DMS114 treated with DMSO at 0.1 percent for 48 hours (cell line): ENCODE measurements around the gene RCCD1.
"Not testable (repeated sequence)": the region's sequence is repeated elsewhere in the genome, so short reads cannot be mapped to it uniquely, and the experiment has no call there.

Source experiments
- DNase-seq: peaks from one replicate; lab custom pipeline; 2025; ENCODE audit not compliant: unreplicated experiment; lab: John Stamatoyannopoulos, UW

The RCCD1 gene, protein sequence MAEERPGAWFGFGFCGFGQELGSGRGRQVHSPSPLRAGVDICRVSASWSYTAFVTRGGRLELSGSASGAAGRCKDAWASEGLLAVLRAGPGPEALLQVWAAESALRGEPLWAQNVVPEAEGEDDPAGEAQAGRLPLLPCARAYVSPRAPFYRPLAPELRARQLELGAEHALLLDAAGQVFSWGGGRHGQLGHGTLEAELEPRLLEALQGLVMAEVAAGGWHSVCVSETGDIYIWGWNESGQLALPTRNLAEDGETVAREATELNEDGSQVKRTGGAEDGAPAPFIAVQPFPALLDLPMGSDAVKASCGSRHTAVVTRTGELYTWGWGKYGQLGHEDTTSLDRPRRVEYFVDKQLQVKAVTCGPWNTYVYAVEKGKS

GRCh38 chr15:90954712-90955623 lies at the start of gene RCCD1:
Gene RCCD1 (plus strand): TSS chr15:90954884. CDS start chr15:90956735, 1,851 bp downstream.
- DNase-seq = peak; percentile 96

DNA sequence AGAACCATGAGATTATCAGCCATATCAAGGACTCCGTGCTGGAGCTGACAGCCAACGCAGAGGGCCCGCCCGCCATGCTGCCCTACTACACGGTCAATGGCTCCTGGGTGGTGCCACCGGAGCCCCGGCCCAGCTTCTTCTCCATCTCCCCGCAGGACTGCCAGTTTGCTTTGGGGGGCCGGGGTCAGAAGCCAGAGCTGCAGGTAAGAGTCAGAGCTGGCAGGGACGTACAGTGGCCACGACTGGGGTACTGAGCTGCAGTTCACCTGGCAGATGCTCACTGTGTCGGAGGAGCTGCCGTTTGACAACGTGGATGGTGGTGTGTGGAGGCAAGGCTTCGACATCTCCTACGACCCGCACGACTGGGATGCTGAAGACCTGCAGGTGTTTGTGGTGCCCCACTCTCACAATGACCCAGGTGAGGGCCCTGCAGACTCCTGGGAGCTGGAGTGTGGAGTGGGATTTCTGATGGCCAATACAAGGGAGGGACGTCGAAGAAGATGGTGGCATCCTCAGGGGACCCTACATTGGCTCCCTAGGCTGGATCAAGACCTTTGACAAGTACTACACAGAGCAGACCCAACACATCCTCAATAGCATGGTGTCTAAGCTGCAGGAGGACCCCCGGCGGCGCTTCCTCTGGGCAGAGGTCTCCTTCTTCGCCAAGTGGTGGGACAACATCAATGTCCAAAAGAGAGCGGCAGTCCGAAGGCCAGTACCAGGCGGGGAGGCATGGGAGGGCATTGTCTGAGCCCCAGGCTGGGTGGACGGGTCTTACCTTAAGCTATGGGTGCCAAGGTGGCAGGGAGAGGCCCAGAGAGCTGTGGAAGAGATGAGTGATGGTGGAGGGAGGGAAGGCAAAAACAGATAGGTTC lies 49.1 kb upstream of the RCCD1 start:
- no peak for DNase-seq

- no peak for DNase-seq
Observed at GRCh38 chr15:90906181-90906849, 48.4 kb upstream of the RCCD1 start.

DNA sequence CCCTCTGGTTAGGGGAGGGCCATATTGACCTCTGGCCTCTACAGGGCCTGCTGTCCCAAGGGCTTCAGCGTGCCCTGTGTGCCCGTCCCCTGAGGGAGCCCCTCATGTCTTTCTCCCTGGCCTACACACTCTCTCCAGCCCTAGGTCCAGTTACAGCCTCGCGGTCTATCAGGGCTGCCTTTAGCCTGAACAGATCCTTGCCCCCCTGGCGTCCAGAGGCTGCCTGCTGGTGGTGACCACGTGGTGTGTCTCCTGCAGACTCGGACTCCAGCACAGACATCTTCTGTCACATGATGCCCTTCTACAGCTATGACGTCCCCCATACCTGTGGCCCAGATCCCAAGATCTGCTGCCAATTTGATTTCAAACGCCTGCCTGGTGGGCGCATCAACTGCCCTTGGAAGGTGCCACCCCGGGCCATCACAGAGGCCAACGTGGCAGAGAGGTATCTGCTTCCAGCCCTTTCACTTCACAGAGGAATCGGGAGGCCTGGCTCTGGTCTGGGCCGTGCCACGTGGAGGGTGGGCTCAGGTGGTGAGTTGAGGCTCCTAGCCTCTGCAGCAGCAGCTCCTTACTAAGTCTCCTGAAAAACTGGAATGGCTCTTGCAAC lies 47.5 kb upstream of the RCCD1 start:
- no peak for DNase-seq

GRCh38 chr15:90907838-90908507 lies 46.7 kb upstream of the RCCD1 start:
- DNase-seq = no peak

DNA sequence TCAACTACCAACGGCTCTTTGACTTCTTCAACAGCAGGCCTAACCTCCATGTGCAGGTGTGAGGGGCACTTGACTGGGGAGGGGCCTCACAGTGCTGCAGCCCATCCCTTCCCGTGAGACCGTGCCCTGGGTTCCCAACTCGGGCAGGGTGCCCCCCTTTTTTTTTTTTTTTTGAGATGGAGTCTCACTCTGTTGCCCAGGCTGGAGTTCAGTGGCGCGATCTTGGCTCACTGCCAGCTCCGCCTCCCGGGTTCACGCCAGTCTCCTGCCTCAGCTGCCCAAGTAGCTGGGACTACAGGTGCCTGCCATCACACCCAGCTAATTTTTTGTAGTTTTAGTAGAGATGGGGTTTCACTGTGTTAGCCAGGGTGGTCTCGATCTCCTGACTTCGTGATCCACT lies 45.2 kb upstream of the RCCD1 start:
- DNase-seq = not testable (repeated sequence)

DNA sequence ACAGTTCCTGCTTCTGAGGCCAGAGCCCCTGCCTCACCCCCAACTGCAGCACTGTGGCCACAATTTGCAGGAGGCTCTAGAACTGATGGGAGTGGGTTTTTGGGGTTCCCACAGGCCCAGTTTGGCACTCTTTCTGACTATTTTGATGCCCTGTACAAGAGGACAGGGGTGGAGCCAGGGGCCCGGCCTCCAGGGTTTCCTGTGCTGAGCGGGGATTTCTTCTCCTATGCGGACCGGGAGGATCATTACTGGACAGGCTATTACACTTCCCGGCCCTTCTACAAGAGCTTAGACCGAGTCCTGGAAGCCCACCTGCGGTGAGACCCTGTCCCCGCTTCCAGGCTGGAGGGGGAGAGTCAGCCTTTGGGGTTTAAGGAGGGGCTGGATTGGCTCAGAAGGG lies 44.7 kb upstream of the RCCD1 start:
- no peak for DNase-seq

DNA sequence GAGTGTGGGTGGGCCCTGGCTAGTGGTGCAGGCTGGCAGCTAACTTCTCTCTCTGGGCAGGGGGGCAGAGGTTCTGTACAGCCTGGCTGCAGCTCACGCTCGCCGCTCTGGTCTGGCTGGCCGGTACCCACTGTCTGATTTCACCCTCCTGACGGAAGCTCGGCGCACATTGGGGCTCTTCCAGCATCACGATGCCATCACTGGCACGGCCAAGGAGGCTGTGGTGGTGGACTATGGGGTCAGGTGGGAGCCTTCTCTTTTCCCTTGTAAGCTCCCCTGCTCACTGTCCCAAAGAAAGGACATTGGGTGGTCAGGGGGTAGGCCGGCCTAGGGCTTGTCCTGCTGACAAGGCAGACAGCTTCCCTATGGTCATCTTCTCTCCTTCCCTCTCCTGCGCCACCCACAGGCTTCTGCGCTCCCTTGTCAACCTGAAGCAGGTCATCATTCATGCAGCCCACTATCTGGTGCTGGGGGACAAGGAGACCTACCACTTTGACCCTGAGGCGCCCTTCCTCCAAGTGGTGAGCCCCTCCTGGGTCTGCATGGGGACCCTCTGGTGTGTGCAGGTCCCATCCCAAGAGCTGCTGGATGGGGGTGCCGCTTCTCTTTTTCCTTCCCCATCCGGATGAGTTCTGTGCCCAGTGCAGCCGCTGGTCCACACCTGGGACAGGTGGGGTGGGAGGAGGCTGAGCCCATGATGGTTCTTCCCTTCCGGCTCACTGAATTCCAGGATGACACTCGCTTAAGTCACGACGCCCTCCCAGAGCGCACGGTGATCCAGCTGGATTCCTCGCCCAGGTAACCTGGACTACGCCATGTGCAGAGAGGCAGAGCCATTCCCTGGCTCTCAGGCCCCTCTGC lies 44.0 kb upstream of the RCCD1 start:
- DNase-seq = no peak

DNA sequence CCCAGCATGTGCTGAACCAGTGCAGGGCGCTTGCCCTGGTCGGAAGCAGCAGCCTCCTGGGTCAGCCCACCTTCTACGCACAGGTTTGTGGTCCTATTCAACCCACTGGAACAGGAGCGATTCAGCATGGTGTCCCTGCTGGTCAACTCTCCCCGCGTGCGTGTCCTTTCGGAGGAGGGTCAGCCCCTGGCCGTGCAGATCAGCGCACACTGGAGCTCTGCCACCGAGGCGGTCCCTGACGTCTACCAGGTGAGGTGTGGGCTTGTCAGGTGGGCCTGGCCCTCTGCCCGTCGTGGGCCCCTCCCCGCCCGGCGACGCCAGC lies 43.4 kb upstream of the RCCD1 start:
- no peak for DNase-seq

DNA sequence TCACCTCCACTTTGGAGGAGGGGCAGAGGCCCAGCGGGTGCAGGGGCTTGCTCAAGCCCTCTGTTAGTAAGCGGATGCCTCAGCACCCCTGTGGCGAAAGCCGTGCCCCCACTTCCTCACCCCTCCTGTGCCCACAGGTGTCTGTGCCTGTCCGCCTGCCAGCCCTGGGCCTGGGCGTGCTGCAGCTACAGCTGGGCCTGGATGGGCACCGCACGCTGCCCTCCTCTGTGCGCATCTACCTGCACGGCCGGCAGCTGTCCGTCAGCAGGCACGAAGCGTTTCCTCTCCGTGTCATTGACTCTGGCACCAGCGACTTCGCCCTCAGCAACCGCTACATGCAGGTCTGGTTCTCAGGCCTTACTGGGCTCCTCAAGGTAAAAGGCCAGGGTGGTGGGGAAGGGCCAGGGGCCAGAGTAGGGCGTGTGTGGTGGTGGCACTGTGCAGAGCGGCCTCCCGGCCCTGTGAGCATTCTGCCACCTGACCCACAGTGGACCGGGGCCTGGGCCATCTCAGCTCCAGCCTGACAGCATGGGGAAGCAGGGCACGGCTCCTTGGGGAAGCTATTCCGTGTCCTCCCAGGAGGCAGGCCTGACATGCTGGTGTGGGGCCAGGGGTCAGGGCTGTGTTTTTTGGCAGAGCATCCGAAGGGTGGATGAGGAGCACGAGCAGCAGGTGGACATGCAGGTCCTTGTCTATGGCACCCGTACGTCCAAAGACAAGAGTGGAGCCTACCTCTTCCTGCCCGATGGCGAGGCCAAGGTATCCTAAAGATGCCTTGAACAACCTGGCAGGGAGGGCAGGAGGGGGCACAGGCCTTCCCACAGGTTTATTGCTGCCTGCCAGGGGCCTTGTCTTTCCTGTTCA lies 42.5 kb upstream of the RCCD1 start:
- no peak for DNase-seq

DNA sequence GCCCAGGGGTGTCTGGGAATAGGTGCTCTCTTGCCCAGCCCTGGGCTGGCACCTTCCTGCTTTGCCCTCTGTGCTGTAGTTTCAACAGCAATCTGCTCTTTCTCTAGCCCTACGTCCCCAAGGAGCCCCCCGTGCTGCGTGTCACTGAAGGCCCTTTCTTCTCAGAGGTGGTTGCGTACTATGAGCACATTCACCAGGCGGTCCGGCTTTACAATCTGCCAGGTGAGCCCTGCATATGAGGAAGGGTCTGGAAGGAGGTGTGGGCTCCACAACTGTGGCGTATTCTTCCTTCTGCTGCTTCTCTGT lies 42.0 kb upstream of the RCCD1 start:
- no peak for DNase-seq

- DNase-seq = no peak
Observed at GRCh38 chr15:90913398-90913944, 41.2 kb upstream of the RCCD1 start.

- DNase-seq = no peak
Observed at GRCh38 chr15:90914305-90915080, 40.2 kb upstream of the RCCD1 start.

GRCh38 chr15:90915216-90915807 lies 39.4 kb upstream of the RCCD1 start:
- DNase-seq = no peak

- DNase-seq = no peak
Observed at GRCh38 chr15:90915808-90916440, 38.8 kb upstream of the RCCD1 start.

GRCh38 chr15:90916461-90916860 lies 38.2 kb upstream of the RCCD1 start:
- DNase-seq = no peak
